Panc1 (cell line): Measurements from ENCODE around the gene RIPOR2. TPM values are rescaled to one million over a fixed set of nuclear protein-coding genes. Genes with fewer than 3 reads are reported as not detected.

ENCODE experiments used
- ATAC-seq: fragments of 200-7000 bp; cut with Tn5 transposase; 2 replicates; pipeline ENCODE4 v1.9.1; 2020; ENCODE audit warnings: mild to moderate bottlenecking, moderate library complexity
- BruUV-seq: library from RNA; stranded (reverse); fragments of 400-500 nt; replicated peaks from 2 replicates; lab custom pipeline; 2021; lab: Mats Ljungman, UMichigan
- CTCF ChIA-PET: fragments of 300-600 bp; sonication (Branson Sonifier 250); formaldehyde crosslinking; loops from one replicate; lab custom pipeline; 2022; ENCODE audit warnings: antibody characterized with exemption; lab: Charles Lee
- POLR2A ChIA-PET: fragments of 300-600 bp; sonication (Branson Sonifier 250); formaldehyde crosslinking; loops from one replicate; lab custom pipeline; 2022; ENCODE audit warnings: antibody characterized with exemption; lab: Charles Lee
- DNase-seq: peaks from one replicate; pipeline ENCODE4 v3.0.0-alpha.2; 2010; ENCODE audit warnings: low read depth, low spot score
- H3K27ac ChIP-seq: 2 replicates; pipeline ENCODE4 v1.5.1; 2011; ENCODE audit warnings: mild to moderate bottlenecking, low read length, inconsistent platforms
- H3K27me3 ChIP-seq: fragments of 200-500 bp; sonication (Bioruptor generic); 2 replicates; pipeline ENCODE4 v1.6.0; 2014; ENCODE audit warnings: low read length, inconsistent platforms; ENCODE audit not compliant: control insufficient read depth, insufficient read depth
- H3K36me3 ChIP-seq: fragments of 200-500 bp; sonication (Bioruptor generic); 2 replicates; pipeline ENCODE4 v1.5.1; 2014; ENCODE audit warnings: inconsistent platforms, mild to moderate bottlenecking, low read length, moderate library complexity; ENCODE audit not compliant: control insufficient read depth, insufficient read depth
- H3K4me1 ChIP-seq: 2 replicates; pipeline ENCODE4 v1.5.1; 2011; ENCODE audit warnings: inconsistent platforms, mild to moderate bottlenecking, low read length, moderate library complexity; ENCODE audit not compliant: control insufficient read depth, insufficient read depth
- H3K4me3 ChIP-seq, 2 experiments: 2 replicates each; pipeline ENCODE4 v1.5.1; 2011 to 2012; ENCODE audit warnings: low read depth in 2 of 2, low read length in 2 of 2, mild to moderate bottlenecking in 2 of 2, inconsistent platforms in 1 of 2, moderate library complexity in 1 of 2
- H3K9me3 ChIP-seq: fragments of 200-500 bp; sonication (Bioruptor generic); 2 replicates; pipeline ENCODE4 v1.5.1; 2014; ENCODE audit warnings: low read depth, mild to moderate bottlenecking, inconsistent platforms, low read length, moderate library complexity; ENCODE audit not compliant: control insufficient read depth, insufficient read depth
- CTCF ChIP-seq: fragments of 450-650 bp; IDR thresholded peaks from 2 replicates; pipeline ENCODE4 v1.5.1; 2017; ENCODE audit warnings: mild to moderate bottlenecking
- POLR2AphosphoS5 ChIP-seq: IDR thresholded peaks from 2 replicates; pipeline ENCODE4 v1.6.1; 2012; ENCODE audit warnings: mild to moderate bottlenecking, low read depth, low read length, moderate library complexity
- SIN3A ChIP-seq: IDR thresholded peaks from 2 replicates; pipeline ENCODE4 v1.6.1; 2012; ENCODE audit warnings: low read depth, mild to moderate bottlenecking, low read length, moderate library complexity, borderline replicate concordance; ENCODE audit not compliant: insufficient read depth
- TCF7L2 ChIP-seq: IDR thresholded peaks from 2 replicates; pipeline ENCODE4 v1.6.1; 2011; ENCODE audit warnings: mild to moderate bottlenecking, low read depth, low read length, inconsistent platforms
- in situ Hi-C: cut with HindIII; loops from 2 replicates; pipeline ENCODE4 v1.10.0; 2016; ENCODE audit warnings: low sequenced_read_pairs, low pct_unique_long_range_greater_than_20kb
- intact Hi-C: fragments of 100-400 bp; cut with micrococcal nuclease; formaldehyde crosslinking; loops from one replicate; pipeline ENCODE4 v1.10.0; 2022; ENCODE audit not compliant: unreplicated experiment
- total RNA-seq: library from RNA; stranded (reverse); gene quantifications from one replicate; pipeline ENCODE4 v1.2.1, GENCODE V29; 2021; ENCODE audit not compliant: unreplicated experiment
- TF ChIP-seq, protein P1 (sequence below), 2 experiments: IDR thresholded peaks; 2 replicates each; pipeline ENCODE4 v1.6.1; 2011 to 2012; ENCODE audit warnings: low read depth in 2 of 2, control low read depth in 1 of 2, low read length in 1 of 2, mild to moderate bottlenecking in 1 of 2, moderate library complexity in 1 of 2; ENCODE audit not compliant: insufficient read depth in 1 of 2

The RIPOR2 gene
- total RNA-seq, 1 experiment from 2014 or later: 0.54 TPM

GRCh38 chr6:24778121-24778520 lies 157.6 kb downstream of the RIPOR2 start:
- peaks cover 22% of the 10 kb centered on the region; the same call in 1 of the 2 replicates for H3K36me3 ChIP-seq
- DNase-seq: no peak
- peaks cover 26% of the 10 kb centered on the region; the same call in 1 of the 2 replicates for H3K4me1 ChIP-seq
- H3K27ac ChIP-seq: no peak overlapping the region
- no TSS peak for BruUV-seq
- no peak for ATAC-seq
- in situ Hi-C loops (no loop called here), intact Hi-C loops (no loop called here)
- POLR2A ChIA-PET: interaction anchor here (0.6 kb wide), 1 partner anchor 58 kb away, joined by 14 read pairs; no protein-coding TSS in a partner anchor
- H3K27me3 ChIP-seq: no peaks in the 10 kb centered on the region
- CTCF ChIA-PET: no interaction called here
- H3K9me3 ChIP-seq: no peaks in the 10 kb centered on the region
- no peak for TF ChIP-seq POLR2AphosphoS5
- TF ChIP-seq, protein P1, sequence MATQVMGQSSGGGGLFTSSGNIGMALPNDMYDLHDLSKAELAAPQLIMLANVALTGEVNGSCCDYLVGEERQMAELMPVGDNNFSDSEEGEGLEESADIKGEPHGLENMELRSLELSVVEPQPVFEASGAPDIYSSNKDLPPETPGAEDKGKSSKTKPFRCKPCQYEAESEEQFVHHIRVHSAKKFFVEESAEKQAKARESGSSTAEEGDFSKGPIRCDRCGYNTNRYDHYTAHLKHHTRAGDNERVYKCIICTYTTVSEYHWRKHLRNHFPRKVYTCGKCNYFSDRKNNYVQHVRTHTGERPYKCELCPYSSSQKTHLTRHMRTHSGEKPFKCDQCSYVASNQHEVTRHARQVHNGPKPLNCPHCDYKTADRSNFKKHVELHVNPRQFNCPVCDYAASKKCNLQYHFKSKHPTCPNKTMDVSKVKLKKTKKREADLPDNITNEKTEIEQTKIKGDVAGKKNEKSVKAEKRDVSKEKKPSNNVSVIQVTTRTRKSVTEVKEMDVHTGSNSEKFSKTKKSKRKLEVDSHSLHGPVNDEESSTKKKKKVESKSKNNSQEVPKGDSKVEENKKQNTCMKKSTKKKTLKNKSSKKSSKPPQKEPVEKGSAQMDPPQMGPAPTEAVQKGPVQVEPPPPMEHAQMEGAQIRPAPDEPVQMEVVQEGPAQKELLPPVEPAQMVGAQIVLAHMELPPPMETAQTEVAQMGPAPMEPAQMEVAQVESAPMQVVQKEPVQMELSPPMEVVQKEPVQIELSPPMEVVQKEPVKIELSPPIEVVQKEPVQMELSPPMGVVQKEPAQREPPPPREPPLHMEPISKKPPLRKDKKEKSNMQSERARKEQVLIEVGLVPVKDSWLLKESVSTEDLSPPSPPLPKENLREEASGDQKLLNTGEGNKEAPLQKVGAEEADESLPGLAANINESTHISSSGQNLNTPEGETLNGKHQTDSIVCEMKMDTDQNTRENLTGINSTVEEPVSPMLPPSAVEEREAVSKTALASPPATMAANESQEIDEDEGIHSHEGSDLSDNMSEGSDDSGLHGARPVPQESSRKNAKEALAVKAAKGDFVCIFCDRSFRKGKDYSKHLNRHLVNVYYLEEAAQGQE (IDR thresholded peaks at IDR 0.05; ENCODE audit: insufficient read depth in 1 of 2, low read depth in 2 of 2, low read length in 1 of 2): no peak
- H3K4me3 ChIP-seq: no peak overlapping the region

DNA sequence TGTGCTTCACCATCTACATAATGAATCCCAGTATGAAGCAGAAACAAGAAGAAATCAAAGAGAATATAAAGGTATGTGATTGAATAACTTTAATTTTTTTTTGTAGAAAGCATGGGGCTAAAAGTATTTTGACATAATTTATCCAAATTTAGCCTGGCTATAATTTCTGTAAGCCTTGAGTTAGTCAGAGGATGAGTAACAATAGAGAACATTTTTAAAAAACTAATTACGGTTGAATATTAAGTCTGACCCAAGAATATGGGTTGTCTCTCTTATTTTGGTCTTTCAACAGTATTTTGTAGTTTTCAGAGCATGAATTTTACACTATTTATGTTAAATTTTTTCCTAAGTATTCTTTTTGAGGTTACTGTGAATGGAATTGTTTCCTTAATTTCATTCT lies 158.5 kb downstream of the RIPOR2 start:
- DNase-seq (no peak), ATAC-seq (no peak)
- BruUV-seq: no TSS peak
- no peaks in the 10 kb centered on the region for H3K9me3 ChIP-seq
- in situ Hi-C loops (no loop called here), intact Hi-C loops (no loop called here)
- no peaks in the 10 kb centered on the region for H3K27me3 ChIP-seq
- ChIA-PET CTCF (no interaction called here), POLR2A (no interaction called here)
- H3K4me1 ChIP-seq: peaks cover 26% of the 10 kb centered on the region; the same call in 1 of the 2 replicates
- TF ChIP-seq POLR2AphosphoS5 (no peak), TCF7L2 (no peak), CTCF (no peak), SIN3A (no peak)
- TF ChIP-seq, protein P1 (IDR thresholded peaks at IDR 0.05; ENCODE audit: insufficient read depth in 1 of 2, low read depth in 2 of 2, low read length in 1 of 2): no peak
- H3K36me3 ChIP-seq: peaks cover 14% of the 10 kb centered on the region; the same call in 1 of the 2 replicates
- H3K27ac ChIP-seq: no peak overlapping the region; the same call in 1 of the 2 replicates
- peak overlapping the region in 1 of 2 experiments; percentile 99; a peak in 3 of 4 replicates for H3K4me3 ChIP-seq
